HG03066 (cell line): ENCODE measurements around the gene OTOP2.

Experiments
- ATAC-seq: cut with Tn5 transposase; IDR thresholded peaks from one replicate; pipeline ENCODE4 v1.9.1; 2021; ENCODE audit warnings: low read depth; ENCODE audit not compliant: unreplicated experiment

OTOP2 gene

DNA sequence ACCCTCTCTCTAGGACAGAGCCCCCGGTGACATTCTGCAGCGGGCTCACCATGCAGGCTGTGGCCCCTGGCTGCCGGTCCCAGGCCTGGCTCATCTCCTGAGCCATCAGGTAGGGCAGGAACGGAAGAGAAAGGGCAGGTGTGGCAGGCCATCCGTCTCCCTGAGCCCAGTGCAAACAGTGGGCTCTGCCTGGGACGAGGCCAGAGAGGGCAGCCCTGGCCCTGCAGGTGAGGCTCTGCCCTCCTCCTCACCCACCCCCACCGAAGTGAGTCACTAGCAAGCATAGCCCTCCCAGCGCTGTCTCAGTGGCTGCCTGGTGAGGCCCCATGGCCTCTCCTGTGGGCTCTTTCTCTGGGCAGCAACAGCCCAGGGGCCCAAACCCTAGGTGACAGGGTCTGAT, 26.1 kb downstream of the OTOP2 start:
- no peak for ATAC-seq

DNA sequence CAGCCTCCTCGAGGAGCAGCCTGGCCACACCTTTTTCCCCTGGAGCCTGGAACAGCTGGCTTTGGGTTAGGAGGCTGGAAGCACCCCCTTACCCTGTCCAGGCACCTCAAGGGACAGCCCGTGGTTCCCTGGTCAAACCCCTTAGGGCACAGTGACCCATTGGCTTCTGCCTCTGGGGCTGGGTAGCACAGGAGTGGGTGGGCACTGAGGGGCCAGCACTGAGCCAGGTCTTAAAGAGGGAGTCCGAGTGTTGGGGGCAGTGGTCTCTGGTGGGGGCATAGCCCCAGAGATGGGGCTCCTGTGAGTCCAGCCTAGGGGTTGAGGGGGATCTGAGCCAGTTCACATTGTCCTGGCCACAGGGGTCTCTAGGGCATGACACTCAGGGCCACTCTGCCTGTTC, 27.0 kb downstream of the OTOP2 start:
- no peak for ATAC-seq

DNA sequence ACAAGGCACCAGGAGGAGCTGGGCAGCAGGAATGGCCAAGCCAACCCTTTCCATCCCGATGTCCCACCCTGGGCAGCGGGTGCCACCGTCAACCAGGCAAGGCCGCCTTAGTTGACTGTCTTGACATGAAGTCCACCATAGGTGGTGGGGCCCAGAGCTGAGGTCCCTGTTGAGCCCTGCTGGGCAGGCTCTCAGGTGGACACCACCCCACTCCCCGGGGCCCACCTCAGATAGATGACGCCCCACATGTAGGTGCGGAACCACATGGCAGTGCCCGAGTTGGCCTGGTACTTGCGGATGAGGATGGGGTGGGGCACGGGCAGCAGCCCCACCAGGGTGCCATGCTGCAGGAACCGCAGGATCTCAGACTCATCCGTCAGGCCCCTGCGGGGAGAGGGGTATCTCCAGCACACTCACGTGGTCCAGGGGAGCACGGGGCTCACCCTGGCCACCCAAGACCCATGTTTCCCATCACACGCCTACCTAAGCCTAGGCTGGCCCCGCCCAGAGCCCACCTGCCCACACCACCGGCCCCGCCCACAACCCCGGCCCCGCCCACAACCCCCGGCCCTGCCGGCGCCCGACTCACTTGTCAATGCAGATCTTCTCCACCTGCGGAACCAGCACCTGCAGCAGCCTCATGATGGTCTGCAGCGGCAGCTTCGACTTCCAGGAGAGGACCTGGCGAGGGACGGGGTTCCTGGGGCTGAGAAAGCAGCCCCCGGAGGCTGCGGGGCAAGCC, 27.8 kb downstream of the OTOP2 start:
- ATAC-seq = no peak

DNA sequence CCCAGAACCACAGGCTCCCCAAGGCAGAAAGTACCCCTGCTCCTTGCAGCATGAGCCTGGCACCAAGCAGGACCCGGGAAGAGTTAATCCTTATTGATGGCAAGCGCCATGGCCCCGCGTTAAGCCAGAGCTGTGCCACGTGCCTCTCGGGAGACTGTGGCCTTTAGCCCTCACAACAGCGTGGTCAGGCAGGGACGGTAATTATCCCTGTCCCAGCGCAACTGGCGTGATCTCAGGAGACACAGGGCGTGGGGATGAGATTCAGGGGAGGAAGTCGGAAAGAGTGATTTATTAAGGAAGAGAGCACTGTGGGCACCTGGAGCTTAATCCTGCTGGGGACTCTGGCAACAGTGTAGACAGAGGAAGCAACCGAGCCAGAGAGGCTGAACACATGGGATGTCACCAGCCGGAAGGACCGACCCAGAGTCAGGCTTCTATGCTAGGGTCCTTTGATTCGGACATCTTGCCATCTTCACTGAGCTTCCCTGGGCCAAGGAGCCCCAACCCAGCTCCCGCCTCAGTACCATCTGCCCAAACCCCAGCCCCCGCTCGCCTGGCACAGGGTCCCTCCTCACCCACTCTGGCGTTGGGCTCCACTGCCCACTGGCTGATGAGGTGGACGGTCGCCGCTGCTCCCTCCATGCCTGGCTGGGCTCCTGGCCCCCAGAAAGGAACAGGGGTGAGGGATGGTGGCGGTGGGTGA, 28.5 kb downstream of the OTOP2 start:
- ATAC-seq = no peak

DNA sequence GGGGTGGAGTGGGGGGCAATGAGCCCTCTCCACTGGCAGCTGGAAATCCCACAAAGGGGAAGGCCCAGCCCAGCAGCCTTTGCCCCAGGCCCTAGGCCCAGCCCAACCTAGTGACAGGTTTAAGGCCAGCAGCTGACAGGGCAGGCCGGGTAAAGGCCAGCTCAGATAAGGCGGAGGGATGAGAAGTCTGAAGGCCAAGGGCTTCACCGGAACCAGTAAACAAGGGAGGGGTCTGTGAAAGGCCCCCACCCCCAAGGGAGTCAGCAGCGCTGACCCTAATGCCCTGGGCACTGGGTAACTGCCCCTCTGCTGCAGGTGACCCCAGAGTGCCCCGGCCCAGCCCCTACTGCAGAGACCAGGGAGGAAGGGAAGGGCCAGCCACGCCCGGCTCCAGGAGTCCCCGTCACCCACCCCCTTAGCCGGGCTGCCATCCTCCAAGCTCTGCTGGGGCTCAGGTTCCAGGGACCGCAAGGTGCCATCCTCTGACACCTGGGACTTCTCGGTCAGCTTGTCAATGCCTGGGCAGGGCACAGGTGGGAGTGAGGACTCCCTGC, 29.1 kb downstream of the OTOP2 start:
- ATAC-seq = no peak

DNA sequence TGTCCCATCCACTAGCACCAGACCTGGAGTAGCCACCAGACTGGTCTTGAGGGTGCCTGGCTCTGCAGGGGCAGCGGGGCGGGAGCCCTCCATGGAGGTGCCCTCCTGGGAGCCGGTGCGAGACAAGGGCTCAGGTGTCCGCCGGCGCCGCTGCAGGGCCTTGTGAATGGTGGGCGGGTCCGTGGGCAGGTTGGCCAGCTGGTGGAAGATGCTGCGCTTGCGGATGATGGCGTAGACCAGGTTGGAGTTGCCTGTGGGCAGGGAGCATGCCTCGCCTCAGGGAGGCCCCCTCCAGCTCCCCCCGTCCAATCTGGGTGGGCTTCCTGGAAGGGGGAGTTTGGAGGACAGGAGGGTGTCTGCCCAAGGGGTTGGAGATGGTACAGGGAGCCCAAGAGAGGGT, 30.0 kb downstream of the OTOP2 start:
- ATAC-seq = no peak

DNA sequence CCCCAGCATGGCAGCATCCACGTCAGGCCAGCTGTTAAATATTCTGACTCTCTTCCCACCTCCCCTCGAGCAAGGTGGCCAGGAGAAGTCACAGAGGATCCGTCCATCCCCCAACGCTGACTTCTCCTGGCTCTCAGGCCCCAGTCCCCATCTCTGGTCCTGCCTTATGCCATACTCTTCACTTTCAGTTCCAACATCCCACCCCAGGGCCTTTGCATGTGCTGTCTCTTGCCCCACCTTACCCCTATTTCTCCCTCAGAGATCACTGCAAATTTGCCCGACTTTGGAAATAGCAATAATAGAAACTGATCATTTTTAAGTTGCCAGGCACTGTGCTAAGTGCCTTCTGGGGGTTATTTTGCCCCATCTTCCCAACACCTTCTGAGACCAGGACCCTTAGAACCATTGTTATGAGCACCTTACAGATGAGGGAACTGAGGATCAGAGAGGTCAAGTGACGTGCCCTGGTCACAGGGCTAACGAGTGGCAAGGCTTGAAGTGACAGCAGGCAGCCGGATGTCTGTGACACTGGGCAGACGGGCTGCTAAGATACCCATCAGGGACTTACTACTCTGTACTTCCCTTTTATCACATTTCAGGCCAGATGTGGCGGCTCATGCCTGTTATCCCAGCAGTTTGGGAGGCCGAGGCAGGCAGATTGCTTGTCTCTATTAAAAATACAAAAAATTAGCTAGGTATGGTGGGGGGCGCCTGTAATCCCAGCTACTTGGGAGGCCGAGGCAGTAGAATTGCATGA, 30.8 kb downstream of the OTOP2 start:
- no peak for ATAC-seq

DNA sequence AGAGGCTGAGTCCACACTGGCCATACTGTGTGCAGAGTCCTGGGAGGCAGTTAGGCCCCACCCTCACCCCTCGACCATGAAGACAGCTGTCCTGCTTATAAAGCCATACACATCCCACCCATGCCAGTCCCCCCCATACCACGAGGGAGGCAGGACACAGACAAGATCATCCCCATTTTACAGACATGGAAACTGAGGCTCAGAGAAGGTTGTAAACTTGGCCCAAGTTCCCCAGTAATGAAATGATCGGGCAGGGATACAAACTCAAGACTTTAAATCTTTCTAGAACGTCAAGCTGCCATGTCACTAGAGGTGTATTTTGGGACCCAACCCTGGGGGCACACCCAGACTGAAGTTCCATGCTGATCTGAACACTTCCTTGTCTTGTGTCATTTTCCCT, 32.0 kb downstream of the OTOP2 start:
- ATAC-seq = no peak

DNA sequence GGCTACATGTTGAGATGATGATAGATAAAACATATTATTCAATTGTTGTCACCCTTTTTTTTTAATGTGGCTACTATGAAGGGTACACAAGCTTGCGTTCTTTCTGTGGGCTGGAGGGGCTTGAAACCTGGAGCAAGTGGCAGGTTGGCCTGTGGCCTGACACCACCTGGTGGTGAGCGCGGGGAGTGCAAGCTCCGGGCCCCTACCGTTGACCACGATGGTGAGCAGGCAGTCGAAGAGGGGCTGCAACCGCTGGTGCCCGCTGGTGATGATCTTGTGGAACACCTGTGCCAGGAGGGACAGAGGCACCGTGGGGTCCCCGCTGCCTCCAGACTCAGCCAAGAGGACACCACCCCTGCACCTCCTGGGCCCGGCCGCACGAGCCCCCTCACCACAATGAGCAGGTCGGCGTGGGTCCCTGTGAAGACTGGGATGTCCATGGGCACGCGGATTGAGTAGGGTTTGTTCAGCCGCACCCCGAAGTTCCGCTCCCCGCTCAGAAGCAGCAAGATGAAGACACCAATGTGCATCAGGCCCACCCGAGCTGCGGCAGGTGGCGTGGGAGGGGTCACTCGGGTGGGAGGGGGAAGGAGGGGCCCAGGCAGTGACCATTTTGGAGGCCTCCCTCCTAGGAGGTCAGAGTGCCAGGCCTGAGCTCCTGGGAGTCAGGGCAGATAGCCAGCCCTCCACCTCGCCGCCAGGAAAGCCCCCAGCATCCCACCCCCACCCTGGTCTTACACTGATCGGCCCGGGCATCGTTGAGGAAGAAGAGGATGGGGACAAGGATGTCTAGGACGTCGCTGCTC, 34.1 kb downstream of the OTOP2 start:
- ATAC-seq = no peak

DNA sequence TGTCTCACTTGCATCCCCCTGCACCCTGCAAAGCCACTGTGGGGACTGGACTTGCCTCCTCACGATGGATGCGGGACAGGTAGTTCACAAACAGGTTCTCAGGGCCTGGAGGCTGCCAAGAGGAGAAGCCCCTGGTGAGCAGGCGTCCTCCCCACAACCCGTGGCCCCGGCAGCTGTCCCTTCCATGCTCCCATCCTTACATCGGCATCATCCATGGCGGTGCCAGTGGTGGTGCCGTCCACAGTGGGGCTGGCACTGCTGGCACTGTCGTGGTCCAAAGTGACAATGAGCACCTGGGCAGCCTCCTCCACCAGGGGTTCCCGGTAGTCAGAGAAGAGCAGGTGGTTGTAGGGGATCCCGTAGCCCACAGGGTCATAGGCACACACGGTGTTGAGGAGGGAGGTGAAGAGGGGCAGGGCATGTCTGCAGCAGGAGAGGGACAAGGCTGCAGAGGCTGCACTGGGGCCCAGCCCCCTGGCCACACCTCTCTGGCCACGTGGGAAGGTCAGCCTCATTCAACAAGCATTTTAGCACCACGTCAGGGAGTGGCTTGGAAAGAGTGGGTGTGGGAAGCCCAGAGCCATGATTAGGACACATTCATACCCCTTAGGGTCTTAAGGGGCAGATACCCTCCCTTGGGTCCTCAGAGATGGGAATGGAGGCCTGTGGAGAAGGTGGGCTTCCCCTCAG, 35.9 kb downstream of the OTOP2 start:
- ATAC-seq = no peak

DNA sequence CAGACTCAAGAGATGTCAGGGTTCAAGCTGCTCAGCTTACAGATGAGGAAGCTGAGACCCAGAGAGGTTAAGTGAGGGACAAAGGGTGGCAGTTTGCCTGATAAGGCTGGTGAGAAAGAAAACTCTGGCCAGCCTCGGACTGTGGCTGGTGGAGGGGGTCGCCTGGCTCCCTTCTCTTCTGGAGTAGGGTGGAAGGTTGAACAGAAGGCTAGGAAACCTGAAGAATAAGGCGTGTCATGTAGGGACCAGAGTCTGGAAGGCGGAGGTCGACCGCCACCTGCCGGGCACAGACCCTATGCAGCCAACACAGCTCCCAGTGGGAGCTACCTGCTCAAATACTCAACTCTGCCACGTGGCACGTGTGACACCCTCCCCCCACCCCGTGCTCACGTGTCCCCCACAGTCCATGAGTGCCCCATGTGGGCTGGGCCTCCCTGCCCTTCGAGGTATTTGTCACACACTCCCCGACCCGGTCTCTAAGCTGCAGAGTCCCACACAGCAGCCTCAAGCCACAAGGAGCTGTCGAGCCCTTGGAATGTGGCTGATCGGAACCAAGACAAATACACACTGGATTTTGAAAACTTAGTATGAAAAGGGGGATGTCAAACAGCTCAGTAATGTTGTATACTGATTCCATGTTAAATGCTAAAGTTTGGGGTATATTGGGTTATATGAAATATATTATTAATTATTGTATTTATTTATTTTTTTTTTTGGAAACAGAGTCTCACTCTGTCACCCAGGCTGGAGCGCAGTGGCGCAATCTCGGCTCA, 36.7 kb downstream of the OTOP2 start:
- no peak for ATAC-seq

DNA sequence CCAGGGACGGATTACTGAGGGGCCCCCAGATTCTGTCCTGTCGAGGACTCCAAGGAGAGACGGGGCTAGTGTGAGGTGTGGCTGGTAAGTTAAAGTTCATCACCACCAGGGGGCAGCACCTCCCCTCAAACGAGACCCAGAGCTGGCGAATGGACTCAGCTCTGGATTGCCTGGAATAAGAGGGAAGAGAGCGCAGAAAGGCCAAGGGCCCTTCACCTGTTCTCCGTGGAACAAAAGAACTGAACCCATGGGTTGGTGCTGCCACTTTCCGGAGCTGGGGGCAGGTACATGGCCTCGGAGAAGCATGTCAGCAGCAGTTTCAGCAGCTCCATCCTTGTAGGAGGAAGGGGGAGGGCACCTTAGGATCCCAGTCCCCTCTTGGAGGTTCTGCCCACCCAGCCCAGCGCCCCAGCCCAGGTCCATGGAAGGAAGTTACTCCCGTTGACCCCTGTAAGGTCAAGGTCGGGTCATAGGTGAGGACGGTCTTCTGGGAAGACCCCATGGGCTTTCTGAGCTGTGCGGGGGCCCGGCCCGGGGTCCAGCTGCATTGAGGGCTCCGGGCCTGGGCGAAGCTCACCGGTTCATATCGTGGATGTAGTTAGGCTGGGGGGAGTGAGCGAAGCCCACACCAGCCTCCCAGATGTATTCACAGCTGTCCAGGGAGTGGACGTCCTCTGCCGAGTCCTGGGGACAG, 37.7 kb downstream of the OTOP2 start:
- ATAC-seq = no peak

DNA sequence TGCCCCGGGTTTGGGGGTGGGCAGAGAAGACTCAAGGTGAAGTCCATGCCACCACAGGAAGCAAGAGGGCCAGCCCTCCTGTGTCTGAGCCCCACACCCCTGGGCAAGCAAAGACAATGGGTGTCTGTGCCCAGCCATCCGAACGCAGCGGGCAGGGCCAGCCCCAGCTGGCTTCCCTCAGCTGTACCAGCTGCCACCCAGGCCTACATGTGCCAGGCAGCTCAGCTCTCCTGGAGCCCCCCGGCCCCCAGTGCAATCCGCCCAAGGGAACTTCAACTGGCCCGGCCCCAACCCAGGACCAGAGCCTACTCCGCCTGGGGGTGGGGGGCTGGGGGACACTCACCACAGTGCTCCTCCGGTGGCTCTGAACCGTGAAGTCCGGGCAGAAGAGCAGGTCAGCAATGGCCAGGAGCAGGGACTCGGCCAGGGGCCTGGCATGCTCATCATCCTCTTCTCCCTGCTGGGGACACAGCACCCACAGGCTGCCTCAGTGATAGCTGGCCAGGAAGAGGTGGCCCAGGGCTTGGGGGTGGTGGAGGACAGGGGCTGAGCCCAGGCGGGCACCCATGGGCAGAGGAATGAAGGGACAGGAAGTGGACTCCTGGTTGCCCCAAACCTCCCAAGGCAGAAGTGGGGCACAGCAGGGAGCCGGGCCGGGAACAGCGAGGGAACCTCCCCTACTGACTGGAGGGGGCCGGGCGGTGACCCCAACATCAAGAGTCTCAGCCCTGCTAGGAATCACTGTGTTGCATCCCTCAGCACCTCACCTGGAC, 38.7 kb downstream of the OTOP2 start:
- no peak for ATAC-seq

DNA sequence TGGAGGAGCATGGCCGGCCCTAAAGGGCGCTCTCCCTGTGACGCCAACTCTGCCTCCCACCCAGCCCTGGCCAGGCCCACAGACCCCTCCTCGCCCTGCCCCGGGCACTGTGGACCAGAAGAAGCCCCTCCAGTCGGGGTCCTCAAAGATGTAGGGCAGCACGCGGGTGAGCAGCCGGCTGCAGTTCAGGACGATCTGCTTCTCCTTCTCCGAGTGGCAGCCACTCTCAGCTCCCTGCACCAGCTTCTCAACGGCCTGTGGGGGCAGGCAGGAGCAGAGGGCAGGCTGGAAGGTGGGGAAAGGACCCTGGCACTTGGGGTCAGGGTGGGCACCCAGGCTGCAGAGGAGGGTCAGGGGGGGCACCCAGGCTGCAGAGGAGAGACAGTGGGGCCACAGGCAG, 39.6 kb downstream of the OTOP2 start:
- ATAC-seq = no peak

DNA sequence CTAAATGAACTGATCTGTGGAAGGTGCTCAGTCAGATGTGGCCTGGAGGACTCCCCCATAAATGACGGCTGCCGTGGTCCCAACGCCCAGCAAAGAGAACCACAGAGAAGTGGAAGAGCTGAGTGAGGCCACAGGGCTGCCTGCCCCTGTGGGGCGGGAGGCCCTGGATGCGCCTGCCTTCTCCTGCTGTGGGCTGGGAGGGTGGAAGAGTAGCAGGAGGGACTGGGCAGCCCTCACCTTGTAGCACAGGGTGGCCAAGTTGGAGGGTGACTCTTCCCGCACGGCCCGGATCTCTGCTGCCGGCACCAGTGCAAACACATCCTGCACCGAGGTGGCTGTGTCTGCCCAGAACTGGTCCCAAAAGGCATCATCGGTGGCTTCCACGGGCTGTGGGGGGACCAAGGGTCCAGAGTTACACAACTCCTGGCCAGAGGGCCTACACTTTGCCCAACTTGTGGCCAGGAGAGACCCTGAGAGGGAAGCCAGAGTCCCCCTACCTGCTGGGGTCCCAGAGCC, 40.2 kb downstream of the OTOP2 start:
- no peak for ATAC-seq

DNA sequence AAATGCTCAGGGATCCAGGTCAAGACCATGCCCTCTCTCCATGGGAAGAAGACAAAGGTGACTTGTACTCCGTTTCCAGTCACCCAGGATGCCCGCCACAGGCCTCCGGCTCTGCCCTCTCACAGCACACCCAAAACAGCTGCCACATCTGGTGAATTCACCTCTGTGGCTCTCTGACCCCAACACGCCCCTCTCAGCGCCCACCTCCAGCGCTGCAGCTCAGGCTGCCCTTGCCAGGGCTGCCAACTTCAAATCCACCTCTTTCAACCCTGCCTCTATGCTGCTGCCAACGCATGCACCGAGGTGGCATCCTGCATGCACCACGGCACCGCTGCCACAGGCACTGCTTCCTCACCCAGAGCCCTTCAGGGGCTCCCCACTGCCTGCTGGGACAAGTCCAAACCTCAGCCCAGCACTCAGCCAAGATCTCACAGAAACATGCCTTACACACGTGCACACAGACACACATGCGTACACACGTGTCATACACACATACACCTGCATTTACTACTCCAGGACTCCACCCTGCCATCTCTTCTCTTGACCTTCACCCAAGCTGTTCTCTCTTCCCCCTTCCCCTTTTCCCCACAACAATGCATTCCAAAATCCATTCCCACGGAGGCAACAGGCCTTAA, 41.0 kb downstream of the OTOP2 start:
- no peak for ATAC-seq

DNA sequence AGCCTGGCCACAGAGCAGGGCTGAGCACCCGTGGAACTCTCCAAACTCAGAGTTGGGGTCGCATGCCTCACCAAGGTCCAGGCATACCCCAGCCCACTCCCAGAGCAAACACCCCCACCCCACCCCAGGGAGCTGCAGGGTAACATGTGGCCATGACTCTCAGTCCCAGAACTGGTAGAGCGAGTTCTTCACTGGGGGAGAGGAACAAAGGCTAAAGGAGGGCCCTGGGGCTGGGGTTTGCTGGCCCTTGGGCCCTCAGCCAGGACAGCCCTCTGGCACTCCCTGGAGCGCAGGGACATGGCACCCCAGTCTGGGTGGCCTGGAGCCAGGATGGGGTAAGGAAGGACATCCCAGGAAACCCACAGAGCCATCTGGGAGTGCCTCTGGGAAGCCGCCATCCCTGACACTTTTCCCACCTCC, 44.3 kb downstream of the OTOP2 start:
- ATAC-seq = no peak
